Activated CD8-positive, alpha-beta memory T cell treated with anti-CD3 and anti-CD28 coated beads for 1 hour (primary cell): ENCODE data around the gene FHOD1.

Experiments used
- DNase-seq, 2 donors: peaks; one replicate each; pipeline ENCODE4 v3.0.0-alpha.2; 2020; ENCODE audit warnings: low read depth in 1 of 2; ENCODE audit errors: extremely low read depth in 1 of 2

Gene FHOD1

DNA sequence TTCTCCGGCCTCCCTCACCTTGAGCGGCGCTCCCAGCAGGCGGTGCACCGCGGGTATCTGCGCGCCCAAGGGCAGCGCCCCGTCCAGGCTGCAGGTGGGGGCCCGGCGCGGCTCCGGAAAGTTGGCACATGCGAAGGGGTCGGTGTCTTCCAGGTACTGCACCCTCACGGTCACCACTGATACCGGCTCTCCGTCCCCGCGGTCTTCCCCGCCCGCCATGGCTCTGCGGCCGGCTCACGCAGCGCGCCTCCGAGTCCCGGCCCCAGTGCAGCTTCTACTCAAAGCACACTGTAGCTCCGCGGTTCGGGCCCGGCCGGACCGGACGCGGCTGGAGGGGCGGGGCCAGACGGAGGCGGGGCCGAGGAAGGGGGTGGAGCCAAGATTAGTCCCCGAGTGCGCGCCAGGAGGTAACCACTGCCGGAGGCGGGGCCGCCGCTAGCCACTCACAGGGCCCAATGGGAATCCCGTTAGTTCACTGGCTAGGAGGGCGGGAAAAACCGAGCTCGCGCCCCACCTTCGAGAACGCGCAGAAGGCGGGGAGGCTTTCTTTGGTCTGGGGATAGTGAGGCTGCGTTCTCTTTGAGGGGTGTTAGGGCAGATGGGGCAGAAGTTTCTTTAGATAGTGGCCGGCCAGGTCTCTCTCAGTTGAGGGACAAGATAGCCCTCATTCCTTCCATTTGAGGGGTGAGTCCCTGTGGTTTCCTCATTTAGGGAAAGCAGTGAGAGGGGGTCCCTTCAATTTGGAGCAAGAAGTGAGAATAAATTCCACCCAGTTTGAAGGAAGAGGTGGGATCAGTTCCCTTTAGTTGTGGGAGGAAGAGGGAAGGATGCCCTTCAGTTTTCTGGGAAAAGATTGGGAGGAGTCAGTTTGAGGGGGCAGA lies at the start of gene FHOD1:
Gene FHOD1 (minus strand): TSS at position 290 of the 881 bp plus-strand sequence. CDS start 71 bp downstream, at position 219.
- DNase-seq = peak; percentile 85 to 93

DNA sequence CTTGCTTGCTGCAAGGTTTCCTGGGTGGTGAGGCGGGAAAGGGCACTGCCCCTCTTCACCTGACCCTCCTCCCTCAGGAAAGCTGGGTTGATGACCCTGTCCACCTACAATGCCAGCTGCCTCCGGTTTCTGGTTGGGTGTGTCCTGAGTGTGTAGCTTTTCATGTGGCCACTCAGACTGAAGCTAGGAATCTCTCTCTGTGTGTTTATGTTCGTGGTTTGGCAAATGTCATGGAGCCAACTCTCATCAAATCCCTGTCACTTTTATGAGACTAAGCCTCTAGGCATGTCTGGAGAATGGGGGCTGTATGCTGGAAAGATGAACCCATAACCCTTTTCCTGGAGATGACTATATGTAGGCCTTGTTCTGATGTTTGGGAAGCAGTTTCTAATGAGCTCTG lies 49.1 kb upstream of the FHOD1 start:
- no peak for DNase-seq

DNA sequence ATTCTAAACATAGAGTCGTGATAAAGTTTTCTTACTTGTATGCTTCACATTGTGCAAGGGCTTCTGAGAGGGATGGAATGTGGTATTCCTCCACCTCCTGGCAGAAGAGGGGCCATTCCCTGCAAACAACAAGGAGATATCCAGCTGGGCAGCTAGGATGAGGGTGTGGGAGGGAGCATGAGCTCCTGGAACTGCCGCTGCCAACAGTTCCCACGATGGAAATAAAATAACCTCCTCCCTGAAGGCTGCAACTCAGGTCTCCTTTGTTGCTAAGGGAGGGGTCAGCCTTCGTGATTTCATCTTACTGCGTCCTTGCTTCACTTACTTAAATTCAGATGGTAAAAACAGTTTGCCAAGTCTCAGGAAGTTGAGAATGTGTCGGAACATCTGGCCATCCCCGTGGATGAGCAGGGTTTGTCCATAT lies 47.7 kb upstream of the FHOD1 start:
- no peak for DNase-seq

DNA sequence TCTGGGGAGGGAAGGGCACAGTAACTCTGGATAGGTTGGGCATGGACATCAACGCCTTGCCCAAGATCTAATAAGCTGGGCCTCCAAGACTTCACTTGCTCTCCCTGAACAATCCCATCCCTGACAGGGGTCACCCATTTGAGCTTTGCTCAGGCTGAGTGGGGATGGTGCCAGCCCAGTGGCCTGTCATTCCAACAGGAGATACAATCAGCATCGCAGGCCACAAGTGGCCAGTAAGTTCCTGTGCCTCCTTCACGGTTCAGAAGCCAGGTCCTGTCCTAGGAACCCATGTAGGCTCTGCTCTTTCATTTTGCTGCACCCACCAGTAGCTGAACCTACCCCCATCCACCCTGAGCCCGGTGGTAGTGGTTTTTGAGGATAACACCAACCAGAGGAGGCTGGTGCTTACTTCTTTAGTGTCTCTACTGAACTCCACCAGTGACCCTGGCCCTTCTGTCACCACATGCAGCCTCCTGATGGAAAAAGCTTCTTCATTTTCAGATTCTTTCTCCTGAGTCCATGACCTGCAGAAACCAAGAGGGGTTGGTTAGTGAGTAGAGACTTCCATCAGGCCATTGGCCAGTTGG lies 47.0 kb upstream of the FHOD1 start:
- no peak for DNase-seq

DNA sequence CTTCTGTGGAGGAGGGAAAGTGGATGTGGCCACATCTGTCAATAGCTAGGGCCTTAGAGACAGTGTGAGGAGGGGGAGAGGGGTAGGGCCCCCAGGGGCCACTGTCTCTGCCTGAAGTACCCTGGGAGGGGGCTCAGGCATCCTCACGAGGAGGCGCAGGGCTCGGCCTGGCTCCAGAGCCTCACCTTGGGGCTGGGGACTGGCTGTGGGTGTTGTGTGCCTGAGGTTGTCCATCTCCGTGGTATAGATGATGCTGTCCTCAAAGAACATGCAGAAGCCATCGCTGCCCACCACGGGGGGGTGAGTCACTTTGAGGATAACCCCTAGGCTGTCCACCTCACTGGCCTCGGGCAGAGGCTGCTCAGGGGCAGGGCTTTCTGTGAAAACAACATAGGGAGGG lies 44.2 kb upstream of the FHOD1 start:
- DNase-seq = no peak

DNA sequence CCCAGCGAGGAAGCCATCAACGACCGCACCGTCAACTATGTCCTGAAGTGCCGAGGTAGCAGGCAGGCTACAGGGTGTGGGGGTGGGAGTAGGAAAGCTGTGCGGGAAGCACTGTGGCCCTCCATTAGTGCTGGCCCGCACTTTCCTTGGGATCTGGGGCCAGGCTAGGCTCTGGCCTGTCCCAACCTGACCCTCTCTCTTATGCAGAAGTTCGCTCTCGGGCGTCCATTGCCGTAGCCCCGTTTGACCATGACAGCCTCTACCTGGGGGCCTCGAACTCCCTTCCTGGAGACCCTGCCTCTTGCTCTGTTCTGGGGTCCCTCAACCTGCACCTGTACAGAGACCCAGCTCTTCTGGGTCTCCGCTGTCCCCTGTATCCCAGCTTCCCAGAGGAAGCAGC lies 40.7 kb upstream of the FHOD1 start:
- DNase-seq = no peak

DNA sequence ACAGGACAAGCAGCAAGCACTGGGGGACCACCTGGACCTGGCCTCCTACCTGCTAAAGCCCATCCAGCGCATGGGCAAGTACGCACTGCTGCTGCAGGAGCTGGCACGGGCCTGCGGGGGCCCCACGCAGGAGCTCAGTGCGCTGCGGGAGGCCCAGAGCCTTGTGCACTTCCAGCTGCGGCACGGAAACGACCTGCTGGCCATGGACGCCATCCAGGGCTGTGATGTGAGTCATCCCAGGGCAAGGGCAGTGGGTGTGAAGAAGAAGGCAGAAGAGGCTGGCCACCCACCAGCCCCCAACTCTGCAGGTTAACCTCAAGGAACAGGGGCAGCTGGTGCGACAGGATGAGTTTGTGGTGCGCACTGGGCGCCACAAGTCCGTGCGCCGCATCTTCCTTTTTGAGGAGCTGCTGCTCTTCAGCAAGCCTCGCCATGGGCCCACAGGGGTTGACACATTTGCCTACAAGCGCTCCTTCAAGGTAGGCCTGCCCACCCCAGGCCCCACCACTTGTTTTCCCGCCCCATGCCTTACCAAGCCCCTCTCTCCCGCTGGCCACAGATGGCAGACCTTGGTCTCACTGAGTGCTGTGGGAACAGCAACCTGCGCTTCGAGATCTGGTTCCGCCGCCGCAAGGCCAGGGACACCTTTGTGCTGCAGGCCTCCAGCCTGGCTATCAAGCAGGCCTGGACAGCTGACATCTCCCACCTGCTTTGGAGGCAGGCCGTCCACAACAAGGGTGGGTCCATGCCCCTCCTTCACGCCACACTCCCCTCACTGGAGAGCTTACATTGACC lies 39.4 kb upstream of the FHOD1 start:
- no peak for DNase-seq

DNA sequence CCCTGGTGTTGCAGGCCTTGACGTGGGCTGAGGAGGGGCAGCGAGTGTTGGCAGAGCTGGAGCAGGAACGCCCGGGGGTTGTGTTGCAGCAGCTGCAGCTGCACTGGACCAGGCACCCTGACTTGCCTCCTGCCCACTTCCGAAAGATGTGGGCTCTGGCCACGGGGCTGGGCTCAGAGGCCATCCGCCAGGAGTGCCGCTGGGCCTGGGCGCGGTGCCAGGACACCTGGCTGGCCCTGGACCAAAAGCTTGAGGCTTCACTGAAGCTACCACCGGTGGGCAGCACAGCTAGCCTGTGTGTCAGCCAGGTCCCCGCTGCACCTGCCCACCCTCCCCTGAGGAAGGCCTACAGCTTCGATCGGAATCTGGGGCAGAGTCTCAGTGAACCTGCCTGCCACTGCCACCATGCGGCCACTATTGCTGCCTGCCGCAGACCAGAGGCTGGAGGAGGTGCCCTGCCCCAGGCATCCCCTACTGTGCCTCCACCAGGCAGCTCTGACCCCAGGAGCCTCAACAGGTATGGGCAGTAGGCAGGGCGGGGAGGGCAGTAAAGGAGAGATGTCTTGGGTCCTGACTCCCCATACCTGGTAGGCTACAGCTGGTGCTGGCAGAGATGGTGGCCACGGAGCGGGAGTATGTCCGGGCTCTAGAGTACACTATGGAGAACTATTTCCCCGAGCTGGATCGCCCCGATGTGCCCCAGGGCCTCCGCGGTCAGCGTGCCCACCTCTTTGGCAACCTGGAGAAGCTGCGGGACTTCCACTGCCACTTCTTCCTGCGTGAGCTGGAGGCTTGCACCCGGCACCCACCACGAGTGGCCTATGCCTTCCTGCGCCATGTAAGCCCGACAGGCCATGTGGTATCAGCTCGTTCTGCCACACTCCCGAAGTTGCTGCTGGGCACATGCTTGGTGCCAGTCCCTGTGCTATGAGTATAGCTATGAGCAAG lies 37.7 kb upstream of the FHOD1 start:
- DNase-seq = no peak

DNA sequence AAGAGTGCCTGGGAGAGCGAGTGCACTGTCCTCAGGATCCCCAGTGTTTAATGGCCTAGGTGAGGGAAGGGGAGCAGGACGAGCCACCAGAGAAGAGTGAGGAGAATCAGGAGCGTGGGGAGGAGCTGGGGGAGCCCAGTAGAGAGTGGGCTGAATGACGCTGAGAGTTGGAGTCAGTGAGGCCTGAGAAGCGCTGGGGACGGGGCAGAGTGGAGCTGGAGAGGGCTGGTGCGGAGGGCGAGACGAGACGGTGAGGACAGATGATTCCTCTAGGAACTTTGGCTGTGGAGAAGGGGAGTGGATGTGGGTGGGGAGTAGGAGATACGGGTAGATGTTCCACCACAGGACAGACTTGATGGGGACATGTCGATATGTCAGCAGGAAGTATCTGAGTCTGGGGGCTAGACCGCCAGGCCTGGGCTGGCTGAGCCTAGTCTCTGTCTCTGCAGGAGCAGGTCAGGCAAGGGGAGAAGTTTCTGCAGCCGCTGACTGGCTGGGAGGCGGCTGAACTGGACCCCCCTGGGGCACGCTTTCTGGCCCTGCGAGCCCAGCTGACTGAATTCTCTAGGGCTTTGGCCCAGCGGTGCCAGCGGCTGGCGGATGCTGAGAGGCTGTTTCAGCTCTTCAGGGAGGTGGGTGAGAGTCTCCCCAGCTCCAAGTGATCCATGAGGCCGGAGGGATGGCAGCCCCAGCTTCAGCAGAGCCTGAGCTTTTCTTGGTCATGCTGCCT lies 36.7 kb upstream of the FHOD1 start:
- no peak for DNase-seq

DNA sequence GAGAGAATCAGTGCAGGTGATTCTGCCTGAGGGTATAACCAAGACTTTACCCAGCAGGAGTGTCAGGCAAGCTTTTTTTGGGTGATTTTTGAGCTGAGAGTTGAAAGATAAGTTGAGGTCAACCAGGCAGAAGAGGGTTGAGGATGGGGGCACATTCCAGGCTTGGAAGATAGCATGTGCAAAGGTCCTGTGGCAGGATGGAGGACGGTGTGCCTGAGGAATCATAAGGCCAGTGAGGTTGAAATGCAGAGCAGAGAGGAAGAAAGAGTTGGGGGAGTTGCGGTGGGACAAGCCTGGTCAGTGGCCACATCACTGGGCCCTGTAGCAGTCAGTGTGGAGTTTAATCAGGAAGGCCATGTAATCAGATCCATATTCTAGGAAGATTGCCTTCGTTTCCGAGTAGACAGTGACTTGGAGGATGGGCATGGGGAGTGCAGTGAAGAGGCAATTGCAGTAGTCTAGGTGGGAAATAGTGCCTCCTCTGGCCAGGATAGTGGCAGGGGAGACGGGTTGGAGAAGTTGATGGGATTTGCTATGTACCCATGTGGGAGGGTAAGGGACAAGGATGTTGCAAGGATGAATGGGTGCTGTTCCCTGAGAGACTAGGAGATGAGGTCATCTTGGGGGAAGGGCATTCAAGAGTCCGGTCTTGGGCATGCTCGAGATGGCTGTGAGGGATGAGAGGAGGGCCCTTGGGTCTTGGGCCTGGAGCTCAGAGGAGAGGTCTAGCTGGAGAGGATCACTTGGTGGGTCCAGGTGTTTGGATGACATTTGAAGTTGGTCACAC lies 36.0 kb upstream of the FHOD1 start:
- no peak for DNase-seq

DNA sequence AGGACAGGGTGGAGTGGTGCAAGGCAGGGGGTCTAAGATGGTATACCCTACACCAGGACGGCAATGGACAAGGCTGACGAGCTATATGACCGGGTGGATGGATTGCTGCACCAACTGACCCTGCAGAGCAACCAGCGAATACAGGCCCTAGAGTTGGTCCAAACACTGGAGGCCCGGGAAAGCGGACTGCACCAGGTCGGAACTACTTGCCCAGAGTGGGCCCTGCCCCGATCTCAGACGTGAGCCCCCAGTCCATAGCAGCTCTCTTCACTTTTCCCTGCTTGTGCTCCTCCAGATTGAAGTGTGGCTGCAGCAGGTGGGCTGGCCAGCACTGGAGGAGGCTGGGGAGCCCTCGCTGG lies 35.1 kb upstream of the FHOD1 start:
- no peak for DNase-seq

DNA sequence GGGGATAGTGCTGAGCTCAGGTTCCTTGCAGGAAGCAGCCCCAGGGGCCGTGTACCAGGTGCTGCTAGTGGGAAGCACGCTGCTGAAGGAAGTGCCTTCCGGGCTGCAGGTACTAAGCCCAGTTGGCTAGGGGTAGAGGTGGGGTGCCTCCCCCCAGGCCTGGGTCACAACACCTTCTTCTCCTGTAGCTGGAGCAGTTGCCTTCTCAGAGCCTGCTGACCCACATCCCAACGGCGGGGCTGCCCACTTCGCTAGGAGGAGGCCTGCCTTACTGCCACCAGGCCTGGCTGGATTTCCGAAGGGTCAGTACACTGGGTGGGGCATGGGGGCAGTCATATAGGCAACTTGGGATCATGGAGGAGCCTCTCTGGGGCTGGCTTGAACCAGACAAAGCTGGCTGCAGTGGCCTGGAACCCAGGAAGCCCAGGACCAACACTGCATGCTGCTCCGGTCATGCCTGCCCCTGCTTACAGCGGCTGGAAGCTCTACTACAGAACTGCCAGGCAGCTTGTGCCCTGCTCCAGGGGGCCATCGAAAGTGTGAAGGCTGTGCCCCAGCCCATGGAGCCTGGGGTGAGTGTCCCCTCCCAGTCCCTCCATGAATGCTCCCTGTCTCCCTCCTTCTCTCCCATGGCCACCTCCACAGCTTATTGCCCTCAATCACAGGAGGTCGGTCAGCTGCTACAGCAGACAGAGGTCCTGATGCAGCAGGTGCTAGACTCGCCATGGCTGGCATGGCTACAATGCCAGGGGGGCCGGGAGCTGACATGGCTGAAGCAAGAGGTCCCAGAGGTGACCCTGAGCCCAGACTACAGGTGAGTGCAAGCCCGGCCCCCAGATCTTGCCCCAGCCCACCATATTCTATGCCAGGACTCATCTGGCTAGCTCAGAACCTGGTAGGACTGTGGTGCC lies 34.5 kb upstream of the FHOD1 start:
- DNase-seq = no peak

DNA sequence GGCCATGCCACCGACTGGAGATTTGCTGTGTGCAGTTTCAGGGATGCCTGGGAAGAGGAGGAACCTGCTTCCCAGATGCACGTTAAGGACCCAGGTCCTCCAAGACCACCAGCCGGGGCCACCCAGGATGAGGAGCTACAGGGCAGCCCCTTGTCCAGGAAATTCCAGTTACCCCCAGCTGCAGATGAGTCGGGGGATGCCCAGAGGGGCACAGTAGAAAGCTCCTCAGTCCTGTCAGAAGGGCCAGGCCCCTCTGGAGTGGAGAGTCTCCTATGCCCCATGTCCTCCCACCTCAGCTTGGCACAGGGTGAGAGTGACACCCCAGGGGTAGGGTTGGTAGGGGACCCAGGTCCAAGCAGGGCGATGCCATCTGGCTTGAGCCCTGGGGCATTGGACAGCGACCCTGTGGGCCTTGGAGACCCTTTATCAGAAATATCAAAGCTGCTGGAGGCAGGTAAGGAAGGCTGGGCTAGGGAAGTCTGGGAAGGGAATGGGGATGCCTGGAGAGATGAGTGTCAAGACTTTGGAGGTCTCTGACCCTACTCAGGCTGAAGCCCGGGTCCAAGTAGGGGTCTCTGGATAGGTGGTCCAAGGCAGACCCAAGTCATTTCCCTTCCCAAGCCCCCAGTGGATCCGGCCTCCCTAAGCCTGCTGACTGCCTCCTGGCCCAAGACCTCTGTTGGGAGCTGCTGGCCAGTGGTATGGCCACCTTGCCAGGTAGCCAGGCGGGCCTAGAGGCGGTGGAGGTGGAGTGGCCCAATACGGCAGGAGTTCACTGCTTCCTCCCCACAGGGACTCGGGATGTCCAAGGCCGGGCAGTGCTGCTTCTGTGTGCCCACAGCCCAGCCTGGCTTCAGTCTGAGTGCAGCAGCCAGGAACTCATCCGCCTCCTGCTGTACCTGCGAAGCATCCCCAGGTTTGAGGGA lies 33.1 kb upstream of the FHOD1 start:
- no peak for DNase-seq

DNA sequence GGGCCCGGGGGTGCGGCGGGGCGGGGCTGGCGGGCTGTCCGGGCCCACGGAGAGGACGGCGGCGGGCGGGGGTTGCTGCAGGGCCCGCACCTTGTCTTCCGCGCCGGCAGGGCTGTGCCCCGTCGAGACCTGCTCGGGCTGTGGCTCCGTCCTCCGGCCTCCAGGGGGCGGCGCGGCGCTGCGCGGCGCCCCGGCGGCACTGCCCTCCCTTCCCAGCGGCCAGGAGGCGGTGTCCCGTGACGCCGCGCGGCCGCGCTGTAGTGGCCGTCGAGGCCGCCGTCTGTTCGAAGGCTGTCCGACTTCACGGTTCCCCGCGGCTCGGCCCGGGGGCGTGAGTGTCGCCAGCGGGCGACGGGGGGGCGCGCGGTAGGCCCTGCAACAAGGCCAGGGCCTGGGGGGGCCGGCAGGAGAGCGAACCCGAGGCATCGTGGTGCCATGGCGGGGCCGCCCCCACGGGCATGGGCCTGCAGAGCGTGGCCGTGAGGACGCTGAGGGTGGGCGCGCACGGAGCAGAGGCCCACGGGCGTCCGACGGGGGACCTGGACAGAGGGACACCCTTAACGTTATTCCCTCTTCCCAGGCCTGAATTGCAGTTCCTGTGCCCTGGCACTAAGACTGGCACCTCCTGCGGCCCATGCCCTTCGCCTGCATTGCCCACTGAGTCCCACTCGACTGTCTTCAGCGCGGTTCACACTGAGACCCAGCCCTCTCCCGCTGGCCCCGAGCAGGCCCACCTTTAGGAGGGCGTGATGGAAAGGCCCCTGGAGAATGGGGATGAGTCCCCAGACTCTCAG lies 32.2 kb upstream of the FHOD1 start, which contains the start of gene PLEKHG4:
Gene PLEKHG4 (plus strand): TSS at position 237 of the 794 bp plus-strand sequence. CDS start 513 bp downstream, at position 750.
- peak; percentile 23 to 70 for DNase-seq

DNA sequence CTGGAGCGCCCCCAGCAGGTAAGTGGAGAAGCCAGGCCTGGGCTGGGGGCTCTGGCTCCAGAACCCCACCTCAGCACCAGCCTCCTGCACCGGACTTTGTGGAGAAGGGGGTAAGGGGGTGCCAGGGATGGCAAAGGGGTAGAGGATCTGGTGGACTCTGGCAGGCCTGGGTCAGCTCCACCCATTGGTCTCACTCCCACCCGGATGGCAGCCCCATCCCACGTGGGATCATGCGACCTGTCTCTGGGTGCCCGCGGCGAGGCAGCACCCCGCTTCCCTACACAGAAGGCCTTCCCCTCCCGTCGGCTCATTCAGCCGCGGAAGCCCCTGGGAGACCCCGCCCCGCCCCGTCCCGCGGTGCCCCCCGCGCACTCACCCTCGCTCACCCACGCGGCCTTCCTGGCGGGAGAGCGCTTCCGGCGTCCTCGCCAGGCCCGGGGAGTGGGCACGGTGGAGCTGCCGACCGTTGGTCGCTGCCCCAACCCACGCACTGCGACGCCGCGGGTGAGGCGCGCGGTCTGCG lies 31.6 kb upstream of the FHOD1 start:
- peak in 1 of 2 donors; percentile 19 for DNase-seq
